Peyer's patch (tissue), 4 donors: ENCODE data around the gene DNPH1. TPM values are rescaled to one million over a fixed set of nuclear protein-coding genes. Genes with fewer than 3 reads are reported as not detected.

Experiments
- DNase-seq, 3 donors: peaks; one replicate each; pipeline ENCODE4 v3.0.0-alpha.2; 2017 to 2019
- H3K27ac ChIP-seq, 4 donors: fragments of 200-600 bp; sonication (generic); one replicate each; pipeline ENCODE4 v1.5.1; 2016 to 2019
- H3K27me3 ChIP-seq, 2 donors: fragments of 200-600 bp; sonication (generic); one replicate each; pipeline ENCODE4 v1.5.1; 2019
- H3K36me3 ChIP-seq, 3 donors: fragments of 200-600 bp; sonication (generic); one replicate each; pipeline ENCODE4 v1.5.1; 2016 to 2019
- H3K4me1 ChIP-seq, 4 donors: fragments of 200-600 bp; sonication (generic); one replicate each; pipeline ENCODE4 v1.5.1; 2016 to 2019
- H3K4me3 ChIP-seq, 4 donors: fragments of 200-600 bp; sonication (generic); 1 replicate in 3 of 4; 2 replicates in 1 of 4; pipeline ENCODE4 v1.5.1; 2016 to 2019; ENCODE audit warnings: mild to moderate bottlenecking in 1 of 4
- H3K9me3 ChIP-seq, 4 donors: fragments of 200-600 bp; sonication (generic); one replicate each; pipeline ENCODE4 v1.5.1; 2016 to 2019; ENCODE audit warnings: mild to moderate bottlenecking in 1 of 4
- POLR2A ChIP-seq, 2 donors: fragments of 450-650 bp; IDR thresholded peaks; one replicate each; pipeline ENCODE4 v1.5.1; 2017; ENCODE audit warnings: antibody characterized with exemption in 2 of 2, mild to moderate bottlenecking in 2 of 2, moderate library complexity in 2 of 2
- total RNA-seq, 4 donors: library from RNA; depleted of rRNA; stranded (reverse); fragments of >200 nt; gene quantifications; one replicate each; pipeline ENCODE4 v1.1.0, GENCODE V29; 2016
- TF ChIP-seq, protein P1 (sequence below), 6 experiments: fragments of 450-650 bp in 4 of 6; fragments of 200-600 bp in 2 of 6; sonication (generic) in 1 of 6; IDR thresholded peaks; one replicate each; pipeline ENCODE4 v1.5.1; 2017 to 2019; ENCODE audit warnings: antibody characterized with exemption in 6 of 6, mild to moderate bottlenecking in 3 of 6, moderate library complexity in 1 of 6

Gene DNPH1
- total RNA-seq, 4 donors from 2014 or later: 138 to 304 (median 176) TPM

DNA sequence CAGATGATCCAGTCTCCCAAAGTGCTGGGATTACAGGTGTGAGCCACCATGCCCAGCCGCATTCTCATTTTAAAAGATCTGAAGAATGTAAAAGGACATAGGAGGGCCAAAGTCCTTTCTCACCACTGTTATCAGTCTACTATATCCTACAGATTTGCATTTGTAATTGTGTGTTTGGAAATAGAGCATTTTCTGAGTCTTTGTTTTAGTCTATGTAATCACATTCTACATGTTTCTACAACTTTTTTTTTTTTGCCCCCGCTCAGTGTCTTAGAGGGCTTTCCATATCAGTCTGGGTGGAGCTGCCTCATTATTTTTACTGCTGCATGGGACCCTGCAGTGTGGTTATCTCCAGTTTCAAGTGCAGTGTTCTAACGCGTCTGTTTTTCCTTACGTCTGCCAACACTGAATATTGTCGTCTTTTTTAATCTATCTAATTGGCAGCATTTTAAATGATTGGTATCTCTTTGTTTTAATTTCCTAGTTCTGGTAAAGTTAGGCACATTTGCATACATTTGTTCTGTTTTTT lies 39.4 kb downstream of the DNPH1 start:
- Histone ChIP-seq H3K36me3 (peaks cover 0 to 75% (median 0%) of the 10 kb centered on the region in 3 donors), H3K9me3 (no peaks in the 10 kb centered on the region), H3K4me3 (no peak overlapping the region), H3K27me3 (no peaks in the 10 kb centered on the region), H3K27ac (no peak overlapping the region), H3K4me1 (no peaks in the 10 kb centered on the region)
- no peak for DNase-seq
- no peak for TF ChIP-seq POLR2A (IDR thresholded peaks at IDR 0.05)
- TF ChIP-seq, protein P1, sequence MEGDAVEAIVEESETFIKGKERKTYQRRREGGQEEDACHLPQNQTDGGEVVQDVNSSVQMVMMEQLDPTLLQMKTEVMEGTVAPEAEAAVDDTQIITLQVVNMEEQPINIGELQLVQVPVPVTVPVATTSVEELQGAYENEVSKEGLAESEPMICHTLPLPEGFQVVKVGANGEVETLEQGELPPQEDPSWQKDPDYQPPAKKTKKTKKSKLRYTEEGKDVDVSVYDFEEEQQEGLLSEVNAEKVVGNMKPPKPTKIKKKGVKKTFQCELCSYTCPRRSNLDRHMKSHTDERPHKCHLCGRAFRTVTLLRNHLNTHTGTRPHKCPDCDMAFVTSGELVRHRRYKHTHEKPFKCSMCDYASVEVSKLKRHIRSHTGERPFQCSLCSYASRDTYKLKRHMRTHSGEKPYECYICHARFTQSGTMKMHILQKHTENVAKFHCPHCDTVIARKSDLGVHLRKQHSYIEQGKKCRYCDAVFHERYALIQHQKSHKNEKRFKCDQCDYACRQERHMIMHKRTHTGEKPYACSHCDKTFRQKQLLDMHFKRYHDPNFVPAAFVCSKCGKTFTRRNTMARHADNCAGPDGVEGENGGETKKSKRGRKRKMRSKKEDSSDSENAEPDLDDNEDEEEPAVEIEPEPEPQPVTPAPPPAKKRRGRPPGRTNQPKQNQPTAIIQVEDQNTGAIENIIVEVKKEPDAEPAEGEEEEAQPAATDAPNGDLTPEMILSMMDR (IDR thresholded peaks at IDR 0.05): no peak

DNA sequence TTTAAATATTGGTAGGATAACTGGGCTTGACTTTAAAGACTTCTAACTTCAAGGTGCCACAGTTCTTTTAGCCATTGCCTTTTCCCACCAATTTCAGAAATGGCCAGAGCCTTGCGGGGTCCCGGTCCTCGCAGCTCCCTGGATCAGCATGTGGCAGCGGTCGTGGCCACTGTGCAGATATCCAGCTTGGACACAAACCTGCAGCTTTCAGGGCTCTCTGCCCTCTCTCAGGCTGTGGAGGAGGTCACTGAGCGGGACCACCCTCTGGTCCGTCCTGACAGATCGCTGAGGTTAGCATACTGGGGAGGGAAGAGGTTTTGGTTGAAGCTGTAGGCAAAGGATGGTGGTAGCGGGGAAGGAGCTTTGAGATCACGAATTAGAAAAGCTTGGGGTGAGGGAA lies 40.9 kb downstream of the DNPH1 start:
- TF ChIP-seq POLR2A (IDR thresholded peaks at IDR 0.05): no peak
- TF ChIP-seq, protein P1 (IDR thresholded peaks at IDR 0.05): no peak
- H3K27ac ChIP-seq: no peak overlapping the region
- peak in 1 of 3 donors; percentile 14 for DNase-seq
- peaks cover 0 to 68% (median 0%) of the 10 kb centered on the region in 3 donors for H3K36me3 ChIP-seq
- no peaks in the 10 kb centered on the region for H3K9me3 ChIP-seq
- H3K4me1 ChIP-seq: peaks cover 0 to under 1% (median 0%) of the 10 kb centered on the region in 4 donors
- H3K27me3 ChIP-seq: no peaks in the 10 kb centered on the region
- H3K4me3 ChIP-seq: no peak overlapping the region

DNA sequence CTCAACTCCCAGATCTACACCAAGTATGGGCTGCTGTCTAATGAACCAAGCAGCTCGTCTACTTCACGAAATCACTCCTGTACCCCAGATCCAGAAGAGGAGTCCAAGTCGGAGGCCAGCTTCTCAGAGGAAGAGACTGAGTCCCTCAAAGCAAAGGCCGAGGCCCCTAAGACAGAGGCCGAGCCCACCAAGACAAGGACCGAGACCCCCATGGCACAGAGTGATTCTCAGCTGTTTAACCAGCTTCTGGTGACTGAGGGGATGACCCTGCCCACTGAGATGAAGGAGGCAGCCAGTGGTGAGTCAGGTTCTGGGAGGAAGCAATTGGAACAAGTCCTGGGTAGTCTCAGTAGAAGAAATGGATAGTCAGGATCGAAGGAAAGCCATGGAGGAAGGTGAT lies 41.5 kb downstream of the DNPH1 start:
- peaks cover 0 to 7% (median 2%) of the 10 kb centered on the region in 4 donors for H3K4me1 ChIP-seq
- H3K36me3 ChIP-seq: peaks cover 0 to 62% (median 0%) of the 10 kb centered on the region in 3 donors
- DNase-seq: peak in 1 of 3 donors; percentile 27
- H3K27me3 ChIP-seq: no peaks in the 10 kb centered on the region
- H3K27ac ChIP-seq: no peak overlapping the region
- no peaks in the 10 kb centered on the region for H3K9me3 ChIP-seq
- TF ChIP-seq, protein P1 (IDR thresholded peaks at IDR 0.05): no peak
- TF ChIP-seq POLR2A (IDR thresholded peaks at IDR 0.05): no peak
- H3K4me3 ChIP-seq: no peak overlapping the region

DNA sequence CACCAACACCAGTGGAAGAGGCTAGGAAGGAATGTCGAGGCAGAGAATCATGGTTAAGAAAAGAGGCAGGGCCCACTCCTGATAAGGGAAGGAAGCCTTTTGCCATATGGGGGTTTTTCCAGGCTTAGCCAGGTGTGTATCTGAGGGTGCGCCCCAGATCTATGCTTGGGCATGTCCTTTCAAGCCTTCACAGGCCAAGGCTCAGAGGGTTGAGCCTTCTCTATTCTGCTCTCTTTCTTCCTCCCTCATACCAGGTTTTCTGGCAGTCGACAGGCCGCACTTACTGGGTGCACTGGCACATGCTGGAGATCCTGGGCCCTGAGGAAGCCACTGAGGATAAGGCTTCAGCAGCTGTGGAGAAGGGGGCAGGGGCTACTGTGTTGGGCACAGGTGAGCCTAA lies 42.6 kb downstream of the DNPH1 start:
- Histone ChIP-seq H3K4me1 (peaks cover 0 to 11% (median 3%) of the 10 kb centered on the region in 4 donors), H3K4me3 (no peak overlapping the region), H3K36me3 (peaks cover 0 to 54% (median 0%) of the 10 kb centered on the region in 3 donors), H3K27ac (no peak overlapping the region), H3K9me3 (no peaks in the 10 kb centered on the region), H3K27me3 (no peaks in the 10 kb centered on the region)
- peak in 1 of 3 donors; percentile 11 for DNase-seq
- TF ChIP-seq, protein P1 (IDR thresholded peaks at IDR 0.05): no peak
- no peak for TF ChIP-seq POLR2A (IDR thresholded peaks at IDR 0.05)

DNA sequence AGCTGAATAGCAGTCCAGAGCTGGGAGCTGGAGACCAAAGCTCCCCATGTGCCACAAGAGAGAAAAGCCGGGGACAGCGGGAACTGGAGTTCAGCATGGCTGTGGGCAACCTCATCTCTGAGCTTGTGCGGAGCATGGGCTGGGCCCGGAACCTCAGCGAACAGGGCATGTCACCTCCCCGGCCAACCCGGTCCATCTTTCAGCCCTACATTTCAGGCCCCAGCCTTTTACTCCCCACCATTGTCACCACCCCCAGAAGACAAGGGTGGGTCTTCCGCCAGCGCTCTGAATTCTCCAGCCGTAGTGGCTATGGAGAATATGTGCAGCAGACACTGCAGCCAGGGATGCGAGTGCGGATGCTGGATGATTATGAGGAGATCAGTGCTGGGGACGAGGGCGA lies 43.3 kb downstream of the DNPH1 start:
- no peaks in the 10 kb centered on the region for H3K27me3 ChIP-seq
- H3K4me1 ChIP-seq: peaks cover 0 to 16% (median 3%) of the 10 kb centered on the region in 4 donors
- no peak for DNase-seq
- no peak overlapping the region for H3K27ac ChIP-seq
- no peak for TF ChIP-seq POLR2A (IDR thresholded peaks at IDR 0.05)
- TF ChIP-seq, protein P1 (IDR thresholded peaks at IDR 0.05): no peak
- H3K9me3 ChIP-seq: no peaks in the 10 kb centered on the region
- H3K4me3 ChIP-seq: no peak overlapping the region
- peaks cover 0 to 54% (median 0%) of the 10 kb centered on the region in 3 donors for H3K36me3 ChIP-seq
